Measurements from ENCODE around the gene DLK1.

The DLK1 gene

DNA sequence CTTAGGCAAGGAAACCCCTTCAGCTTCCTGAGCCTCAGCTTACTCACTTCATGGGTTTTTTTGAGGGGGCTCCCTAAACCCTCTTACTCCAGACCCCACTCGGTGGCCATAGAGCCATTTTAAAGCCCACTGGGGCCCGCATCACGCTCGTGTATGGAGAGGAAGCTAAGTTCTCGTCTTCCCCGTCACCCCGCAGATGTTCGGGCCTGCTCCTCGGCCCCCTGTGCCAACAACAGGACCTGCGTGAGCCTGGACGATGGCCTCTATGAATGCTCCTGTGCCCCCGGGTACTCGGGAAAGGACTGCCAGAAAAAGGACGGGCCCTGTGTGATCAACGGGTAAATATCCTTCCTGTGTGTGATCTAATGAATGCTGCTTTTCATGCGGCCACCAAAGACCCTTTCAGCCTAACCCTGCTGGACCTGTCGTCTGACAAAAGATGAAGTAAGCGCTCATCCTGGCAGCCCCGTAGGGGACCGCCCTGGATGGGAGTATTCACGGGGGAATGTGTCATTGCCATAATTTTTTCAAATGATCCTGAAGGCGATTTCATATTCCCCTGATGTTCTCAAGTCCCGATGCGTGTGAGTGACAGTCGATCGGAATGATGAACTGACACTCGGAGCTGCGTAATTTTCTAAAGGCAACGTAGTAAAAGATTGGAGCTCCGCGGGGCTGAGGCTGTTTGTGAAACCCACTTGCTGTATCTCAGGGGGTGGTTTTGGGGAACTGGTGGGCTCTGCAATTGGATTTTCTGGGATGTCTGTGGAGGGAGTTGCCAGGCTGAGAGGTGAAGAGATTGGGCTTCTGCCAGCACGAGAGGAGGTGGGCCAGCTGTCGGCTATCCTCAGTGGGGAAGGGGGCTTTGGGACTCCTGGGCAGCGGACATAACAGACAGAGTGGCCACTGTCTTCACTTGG is 5.4 kb downstream of the DLK1 start:
- TF ChIP-seq, protein P1, sequence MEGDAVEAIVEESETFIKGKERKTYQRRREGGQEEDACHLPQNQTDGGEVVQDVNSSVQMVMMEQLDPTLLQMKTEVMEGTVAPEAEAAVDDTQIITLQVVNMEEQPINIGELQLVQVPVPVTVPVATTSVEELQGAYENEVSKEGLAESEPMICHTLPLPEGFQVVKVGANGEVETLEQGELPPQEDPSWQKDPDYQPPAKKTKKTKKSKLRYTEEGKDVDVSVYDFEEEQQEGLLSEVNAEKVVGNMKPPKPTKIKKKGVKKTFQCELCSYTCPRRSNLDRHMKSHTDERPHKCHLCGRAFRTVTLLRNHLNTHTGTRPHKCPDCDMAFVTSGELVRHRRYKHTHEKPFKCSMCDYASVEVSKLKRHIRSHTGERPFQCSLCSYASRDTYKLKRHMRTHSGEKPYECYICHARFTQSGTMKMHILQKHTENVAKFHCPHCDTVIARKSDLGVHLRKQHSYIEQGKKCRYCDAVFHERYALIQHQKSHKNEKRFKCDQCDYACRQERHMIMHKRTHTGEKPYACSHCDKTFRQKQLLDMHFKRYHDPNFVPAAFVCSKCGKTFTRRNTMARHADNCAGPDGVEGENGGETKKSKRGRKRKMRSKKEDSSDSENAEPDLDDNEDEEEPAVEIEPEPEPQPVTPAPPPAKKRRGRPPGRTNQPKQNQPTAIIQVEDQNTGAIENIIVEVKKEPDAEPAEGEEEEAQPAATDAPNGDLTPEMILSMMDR (conservative IDR thresholded peaks at IDR 0.05; ENCODE audit: low read length): no peak
- no peak overlapping the region for H3K4me3 ChIP-seq (ENCODE audit: low read length)
- no peak for DNase-seq (ENCODE audit: low read depth)

DNA sequence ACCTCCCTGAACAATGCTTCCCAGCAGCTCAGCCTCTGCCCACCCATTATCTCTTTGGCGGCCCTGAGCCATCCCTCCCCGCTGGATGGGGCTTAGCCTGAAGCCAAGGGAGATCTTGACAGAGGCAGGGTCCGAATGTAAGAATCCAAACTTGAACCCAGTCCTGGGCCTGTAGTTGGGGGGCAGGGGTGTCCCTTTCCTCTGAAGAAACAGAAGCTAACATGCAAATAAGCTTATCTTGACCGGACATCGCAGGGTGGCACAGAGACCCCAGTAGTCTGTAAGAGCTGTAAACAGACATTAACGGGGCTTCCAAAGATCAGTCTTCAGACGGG is 6.0 kb downstream of the DLK1 start:
- no peak for DNase-seq (ENCODE audit: low read depth)
- TF ChIP-seq, protein P1 (conservative IDR thresholded peaks at IDR 0.05; ENCODE audit: low read length): no peak
- no peak overlapping the region for H3K4me3 ChIP-seq (ENCODE audit: low read length)

DNA sequence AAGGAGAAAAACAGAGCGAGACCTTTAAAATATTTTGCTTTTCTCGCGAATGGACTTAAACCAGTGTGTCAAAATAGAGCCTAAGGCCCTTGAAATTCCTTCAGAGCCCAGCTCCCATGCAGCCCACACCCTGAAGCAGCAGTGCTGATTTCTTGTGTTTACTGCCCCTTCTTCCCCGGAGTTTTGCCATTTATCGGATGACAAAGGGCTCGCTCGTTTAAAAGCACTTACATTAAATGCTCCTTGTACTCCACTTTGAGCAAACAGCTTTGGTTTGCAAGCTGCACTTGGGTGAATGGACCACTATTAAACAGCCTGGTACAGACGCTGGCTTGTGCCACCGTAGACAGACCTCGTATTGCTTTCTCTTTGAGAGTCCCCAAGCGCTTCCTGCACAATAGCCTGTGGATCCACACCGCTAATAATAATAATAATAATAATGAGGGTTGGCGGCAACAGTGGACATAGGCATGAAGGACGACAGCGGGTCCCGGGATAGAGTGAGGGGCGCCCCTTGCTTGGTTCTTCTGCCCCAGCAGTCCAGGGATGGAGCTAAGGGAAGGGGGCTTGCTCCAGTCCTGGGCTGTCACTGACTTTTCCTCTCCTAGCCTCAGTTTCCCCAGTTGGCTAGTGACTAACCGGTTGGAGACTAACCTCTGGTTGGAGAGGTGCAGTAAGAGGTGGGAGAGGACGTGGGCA is 6.6 kb downstream of the DLK1 start:
- H3K4me3 ChIP-seq (ENCODE audit: low read length): no peak overlapping the region
- TF ChIP-seq, protein P1 (conservative IDR thresholded peaks at IDR 0.05; ENCODE audit: low read length): no peak
- DNase-seq (ENCODE audit: low read depth): no peak

DNA sequence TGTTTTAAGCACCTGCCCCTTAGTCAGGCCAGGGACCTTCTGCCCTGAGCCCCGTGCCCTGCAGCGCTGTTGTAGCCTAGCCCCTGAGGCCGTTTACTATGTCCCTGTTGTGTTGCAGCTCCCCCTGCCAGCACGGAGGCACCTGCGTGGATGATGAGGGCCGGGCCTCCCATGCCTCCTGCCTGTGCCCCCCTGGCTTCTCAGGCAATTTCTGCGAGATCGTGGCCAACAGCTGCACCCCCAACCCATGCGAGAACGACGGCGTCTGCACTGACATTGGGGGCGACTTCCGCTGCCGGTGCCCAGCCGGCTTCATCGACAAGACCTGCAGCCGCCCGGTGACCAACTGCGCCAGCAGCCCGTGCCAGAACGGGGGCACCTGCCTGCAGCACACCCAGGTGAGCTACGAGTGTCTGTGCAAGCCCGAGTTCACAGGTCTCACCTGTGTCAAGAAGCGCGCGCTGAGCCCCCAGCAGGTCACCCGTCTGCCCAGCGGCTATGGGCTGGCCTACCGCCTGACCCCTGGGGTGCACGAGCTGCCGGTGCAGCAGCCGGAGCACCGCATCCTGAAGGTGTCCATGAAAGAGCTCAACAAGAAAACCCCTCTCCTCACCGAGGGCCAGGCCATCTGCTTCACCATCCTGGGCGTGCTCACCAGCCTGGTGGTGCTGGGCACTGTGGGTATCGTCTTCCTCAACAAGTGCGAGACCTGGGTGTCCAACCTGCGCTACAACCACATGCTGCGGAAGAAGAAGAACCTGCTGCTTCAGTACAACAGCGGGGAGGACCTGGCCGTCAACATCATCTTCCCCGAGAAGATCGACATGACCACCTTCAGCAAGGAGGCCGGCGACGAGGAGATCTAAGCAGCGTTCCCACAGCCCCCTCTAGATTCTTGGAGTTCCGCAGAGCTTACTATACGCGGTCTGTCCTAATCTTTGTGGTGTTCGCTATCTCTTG is 7.6 kb downstream of the DLK1 start:
- DNase-seq (ENCODE audit: low read depth): no peak
- TF ChIP-seq, protein P1 (conservative IDR thresholded peaks at IDR 0.05; ENCODE audit: low read length): no peak
- no peak overlapping the region for H3K4me3 ChIP-seq (ENCODE audit: low read length)

DNA sequence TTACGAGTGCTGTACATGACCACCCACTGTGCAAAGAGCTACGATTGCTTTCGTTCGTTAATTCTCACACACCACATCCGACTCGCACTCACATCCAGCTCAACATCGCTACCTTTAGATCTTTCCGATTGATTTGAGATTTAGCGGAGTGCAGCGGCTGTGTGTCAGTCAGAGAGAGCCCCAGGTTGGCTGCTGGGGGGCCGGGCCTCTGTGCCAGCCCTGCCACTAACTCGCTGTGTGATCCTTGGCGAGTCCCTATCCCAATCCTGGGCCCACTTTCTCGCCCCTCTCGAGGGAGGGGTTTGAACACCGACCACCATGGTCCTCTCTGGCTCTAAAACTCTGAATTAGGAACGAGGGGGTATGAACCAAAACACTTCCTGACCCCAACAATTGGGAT is 8.6 kb downstream of the DLK1 start:
- TF ChIP-seq, protein P1 (conservative IDR thresholded peaks at IDR 0.05; ENCODE audit: low read length): no peak
- H3K4me3 ChIP-seq (ENCODE audit: low read length): no peak overlapping the region
- DNase-seq (ENCODE audit: low read depth): no peak

DNA sequence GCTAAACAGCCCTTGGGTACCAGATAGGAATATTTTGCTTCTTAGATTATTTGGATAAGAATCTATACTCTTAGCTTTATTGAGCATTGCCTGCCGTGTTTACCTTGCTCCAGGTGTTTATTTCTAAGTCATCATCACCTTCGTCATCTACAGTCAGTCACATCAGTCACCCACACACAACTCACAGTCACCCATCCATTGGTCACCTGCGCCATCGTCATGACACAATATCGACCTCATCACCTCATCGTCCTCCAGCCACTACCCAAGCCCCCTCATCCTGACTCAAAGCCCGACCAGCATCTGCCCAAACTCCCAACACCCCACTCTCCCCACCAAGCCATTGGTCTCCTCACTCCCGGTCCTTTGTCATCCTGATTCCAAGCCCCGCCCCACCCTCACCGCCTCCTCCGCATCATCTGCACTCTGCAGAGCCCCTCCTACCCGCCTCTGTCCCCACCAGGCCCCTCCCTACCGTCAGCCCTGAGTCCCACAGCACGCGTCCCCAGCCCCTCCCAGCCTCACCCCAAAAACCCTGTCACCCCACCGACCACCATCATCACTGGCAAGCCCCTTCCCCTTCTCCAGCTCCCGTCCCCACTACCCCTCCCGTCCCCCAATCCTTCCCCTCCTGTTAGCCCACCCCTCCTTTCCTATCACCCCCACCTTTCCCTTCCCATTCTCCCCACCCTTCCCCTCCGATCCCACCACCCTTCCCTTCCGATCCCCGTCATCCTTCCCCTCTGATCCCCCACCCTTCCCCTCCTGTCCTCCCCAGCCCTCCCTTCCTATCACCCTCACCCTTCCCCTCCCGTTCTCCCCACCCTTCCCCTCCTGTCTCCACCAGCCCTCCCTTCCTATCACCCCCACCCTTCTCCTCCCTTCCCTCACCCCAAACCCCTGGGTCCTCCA is 9.8 kb downstream of the DLK1 start:
- TF ChIP-seq, protein P1 (conservative IDR thresholded peaks at IDR 0.05; ENCODE audit: low read length): no peak
- H3K4me3 ChIP-seq (ENCODE audit: low read length): no peak overlapping the region
- no peak for DNase-seq (ENCODE audit: low read depth)

Data from AG10803 (cell line).